ENCODE measurements around the gene ADAM33.

Gene ADAM33

GRCh38 chr20:3681931-3682781, at the start of gene ADAM33:
ADAM33 (minus strand) TSS chr20:3682010; CDS start chr20:3682004, 6 bp downstream.
- DNase-seq: no peak

GRCh38 chr20:3730803-3731672, 49.2 kb upstream of the ADAM33 start:
- no peak for DNase-seq

GRCh38 chr20:3729811-3730540, 48.2 kb upstream of the ADAM33 start:
- DNase-seq: no peak

DNA sequence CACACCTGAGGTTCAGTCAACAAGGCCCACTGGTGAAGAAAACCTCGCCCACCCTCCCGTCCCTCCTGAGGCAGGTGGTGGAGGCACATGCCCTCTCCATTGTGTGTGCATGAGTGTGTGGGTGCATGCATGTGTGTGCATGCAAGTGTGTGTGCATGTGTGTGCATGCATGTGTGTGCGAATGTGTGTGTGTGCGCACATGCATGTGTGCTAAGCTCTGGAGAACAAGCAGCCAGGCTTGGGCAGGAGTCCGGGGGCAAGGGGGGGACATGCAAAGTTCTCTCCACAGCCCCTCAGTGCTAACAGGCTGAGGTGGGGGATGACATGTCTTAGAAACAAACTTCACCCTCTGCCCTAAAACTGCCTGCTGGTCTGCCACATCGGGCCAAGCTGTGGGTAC, 47.6 kb upstream of the ADAM33 start:
- DNase-seq: no peak

- DNase-seq: no peak
Observed at GRCh38 chr20:3728876-3729275, 47.1 kb upstream of the ADAM33 start.

GRCh38 chr20:3728354-3728753, 46.5 kb upstream of the ADAM33 start:
- no peak for DNase-seq

DNA sequence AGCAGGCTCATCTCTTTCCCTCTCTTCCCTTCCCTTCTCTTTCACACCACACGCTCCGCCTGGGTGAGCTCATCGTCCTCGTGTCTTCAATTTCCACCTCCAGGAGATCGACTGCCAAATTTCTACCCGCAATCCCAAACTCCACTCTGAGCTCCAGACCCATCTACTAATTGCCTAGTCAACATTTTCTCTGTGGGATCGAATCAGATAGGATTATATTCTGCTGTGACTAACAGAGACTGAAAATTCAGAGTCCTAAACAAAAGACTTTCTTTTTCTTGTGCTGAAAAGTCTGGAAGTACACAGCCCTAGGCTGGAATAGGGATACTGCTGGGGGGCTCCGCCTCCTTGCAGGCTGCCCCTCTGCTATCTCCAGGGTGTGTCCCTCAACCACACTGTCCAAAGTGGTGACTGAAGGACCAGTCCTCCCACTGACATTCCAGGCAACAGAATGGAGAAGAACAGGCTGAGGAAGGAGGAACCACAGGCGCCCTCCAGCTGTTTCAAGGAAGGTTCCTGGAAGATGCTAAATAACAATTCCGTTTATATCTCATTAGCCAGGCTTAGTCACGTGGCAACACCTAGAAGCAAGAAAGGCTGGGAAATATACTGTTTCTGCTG, 45.7 kb upstream of the ADAM33 start:
- no peak for DNase-seq

GRCh38 chr20:3724356-3724755, 42.5 kb upstream of the ADAM33 start:
- no peak for DNase-seq

DNA sequence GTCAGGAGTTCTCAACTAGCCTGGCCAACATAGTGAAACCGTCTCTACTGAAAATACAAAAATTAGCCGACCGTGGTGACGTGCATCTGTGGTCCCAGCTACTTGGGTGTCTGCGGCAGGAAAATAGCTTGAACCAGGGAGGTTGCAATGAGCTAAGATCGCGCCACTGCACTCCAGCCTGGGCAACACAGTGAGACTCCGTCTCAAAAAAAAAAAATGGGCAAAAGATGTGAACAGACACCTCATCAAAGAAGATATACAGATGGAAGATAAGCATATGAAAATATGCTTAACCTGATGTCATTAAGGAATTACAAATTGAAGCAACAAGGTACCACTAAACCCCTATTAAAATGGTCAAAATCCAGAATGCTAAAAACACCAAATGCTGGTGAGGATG, 41.5 kb upstream of the ADAM33 start:
- DNase-seq: no peak

GRCh38 chr20:3721912-3722311, 40.1 kb upstream of the ADAM33 start:
- no peak for DNase-seq

- no peak for DNase-seq
Observed at GRCh38 chr20:3720626-3721025, 38.8 kb upstream of the ADAM33 start.

DNA sequence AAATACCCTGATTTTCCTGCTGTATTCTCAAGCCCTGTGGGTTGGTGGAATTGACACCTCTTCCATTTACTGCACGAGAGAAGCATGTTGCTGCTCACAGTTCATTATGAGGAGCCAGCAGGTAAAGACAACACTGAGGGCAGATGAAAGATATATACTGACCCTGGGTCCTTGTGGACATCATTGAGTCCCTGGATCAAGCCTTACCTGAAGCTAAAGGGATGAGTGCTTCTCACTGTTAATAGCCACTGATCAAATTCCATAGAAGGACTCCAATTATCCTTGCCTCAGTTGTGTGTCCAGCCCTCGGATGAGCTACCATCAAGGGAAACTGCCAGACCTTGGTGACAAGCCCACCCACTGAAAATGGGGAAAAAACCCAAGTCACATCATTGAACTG, 38.3 kb upstream of the ADAM33 start:
- DNase-seq: peak; percentile 54

DNA sequence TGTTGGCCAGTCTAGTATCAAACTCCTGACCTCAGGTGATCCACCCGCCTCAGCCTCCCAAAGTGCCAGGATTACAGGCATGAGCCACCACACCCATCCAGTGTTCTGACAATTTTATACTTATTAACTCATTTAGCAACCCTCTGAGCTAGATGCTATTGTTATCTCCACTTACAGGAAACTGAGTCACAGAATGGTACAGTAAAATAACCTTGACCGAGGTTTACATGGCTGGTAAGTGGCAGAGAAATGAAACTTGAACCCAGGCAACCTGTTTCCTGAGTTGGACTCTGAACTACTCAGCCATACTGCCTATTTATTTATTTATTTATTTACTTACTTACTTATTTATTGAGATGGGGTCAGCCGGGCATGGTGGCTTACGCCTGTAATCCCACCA, 37.2 kb upstream of the ADAM33 start:
- no peak for DNase-seq

GRCh38 chr20:3716195-3716834, 34.5 kb upstream of the ADAM33 start:
- peak; percentile 67 for DNase-seq

DNA sequence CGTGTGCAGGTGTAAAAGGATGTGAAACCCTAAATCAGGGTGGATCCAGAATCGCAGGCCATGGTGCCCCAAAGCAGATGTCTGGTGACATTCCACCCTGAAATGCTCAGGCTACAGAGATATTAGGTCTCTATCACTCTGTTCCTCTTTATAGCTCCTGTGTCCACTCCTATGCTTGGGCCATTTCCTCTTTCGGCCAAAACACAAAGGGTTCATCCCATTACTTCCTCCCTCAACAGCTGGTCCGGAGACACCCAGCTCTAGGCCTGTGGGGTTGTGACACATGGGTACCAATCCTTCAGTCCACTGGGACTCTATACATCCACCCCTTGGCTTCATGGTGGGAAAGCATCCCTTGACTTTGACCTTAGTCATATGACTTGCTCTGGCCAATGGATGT, 32.3 kb upstream of the ADAM33 start:
- peak; percentile 84 for DNase-seq

DNA sequence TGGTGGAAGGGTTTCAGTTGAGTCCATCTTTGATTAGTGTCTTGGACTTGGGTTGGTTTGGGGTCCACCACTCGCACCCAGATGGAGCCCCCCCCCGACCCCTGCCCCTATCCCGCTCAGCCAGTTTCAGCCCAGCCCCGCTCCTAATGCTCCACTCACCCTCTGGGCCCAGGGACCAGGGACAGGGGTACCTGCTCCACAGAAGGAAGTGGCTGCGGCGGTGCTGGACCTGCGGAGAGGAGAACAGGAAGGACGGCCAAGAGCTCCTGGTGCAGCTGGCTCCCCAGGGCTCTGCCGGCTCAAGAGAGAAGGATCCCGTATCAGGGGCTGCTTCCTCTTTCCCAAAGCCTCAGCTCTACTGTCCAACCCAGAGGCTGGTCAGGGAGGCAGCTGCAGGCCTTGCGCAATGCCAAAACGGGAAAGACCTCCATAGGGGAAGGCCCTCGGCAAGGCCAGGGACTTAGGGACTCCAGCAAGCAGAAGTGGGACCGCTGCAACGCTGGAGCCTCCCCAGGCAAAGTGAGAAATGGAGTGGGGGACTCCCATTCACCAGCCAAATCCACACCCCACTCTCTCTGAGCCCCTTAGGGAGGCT, 30.6 kb upstream of the ADAM33 start, which contains the start of gene SIGLEC1:
TSS of gene SIGLEC1 (minus strand) at position 322 of the 595 bp plus-strand sequence. CDS start 5,472 bp downstream, outside the sequence.
- no peak for DNase-seq

DNA sequence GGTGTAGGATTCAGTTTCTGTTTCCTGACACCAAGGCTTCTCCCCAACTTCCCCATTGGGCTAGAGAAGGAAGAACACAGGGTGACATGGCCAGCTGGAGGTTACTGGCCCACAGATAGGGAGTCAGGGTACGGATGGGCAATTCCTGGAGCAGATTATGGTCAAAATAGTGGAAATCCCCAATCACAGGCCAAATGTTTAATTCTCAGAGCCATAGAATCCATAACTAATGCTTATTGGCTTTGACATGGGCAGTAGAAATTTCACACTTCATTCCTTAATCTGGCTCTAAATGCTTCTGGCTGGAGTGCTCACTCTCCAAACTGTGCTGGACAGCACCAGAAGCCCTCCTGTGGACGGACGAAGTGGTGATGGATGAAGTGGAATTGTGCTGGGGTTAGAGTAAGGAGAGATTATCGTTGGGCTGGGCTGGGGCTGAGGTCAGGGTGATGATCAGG, 29.7 kb upstream of the ADAM33 start:
- no peak for DNase-seq

GRCh38 chr20:3710703-3711483, 29.1 kb upstream of the ADAM33 start:
- peak; percentile 76 for DNase-seq

DNA sequence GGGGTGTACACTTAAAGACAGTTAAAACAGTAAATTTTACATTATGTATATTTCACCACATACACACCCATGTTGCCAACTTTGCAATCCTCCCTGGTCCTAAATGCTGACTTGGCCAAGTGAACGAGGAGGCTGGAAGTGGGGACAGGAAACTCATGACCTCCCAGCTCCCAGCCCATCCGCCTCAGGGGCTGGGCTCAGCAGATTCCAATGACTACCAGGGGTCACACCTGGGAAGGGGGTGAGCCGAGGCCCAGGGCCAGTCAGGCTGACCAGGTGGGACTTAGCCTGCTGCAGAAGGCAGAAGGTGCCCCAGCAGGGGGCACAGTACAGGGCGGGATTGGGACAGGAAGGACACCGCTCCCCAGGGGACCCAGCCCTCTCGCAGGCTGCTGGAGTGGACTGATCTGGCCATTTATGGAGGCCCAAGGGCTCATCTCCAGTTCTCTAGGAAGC, 28.2 kb upstream of the ADAM33 start:
- peak; percentile 44 for DNase-seq

GRCh38 chr20:3707508-3707899, 25.7 kb upstream of the ADAM33 start:
- DNase-seq: no peak

Data from RPMI8226 (cell line).